Smooth muscle cell (in vitro differentiated cells): ENCODE data around the gene ARL2BP. TPM values are rescaled to one million over a fixed set of nuclear protein-coding genes. Genes with fewer than 3 reads are reported as not detected.

Experiments used
- DNase-seq: peaks from one replicate; lab custom pipeline; 2025; ENCODE audit not compliant: unreplicated experiment; lab: John Stamatoyannopoulos, UW
- H2AFZ ChIP-seq: fragments of 200-600 bp; sonication (generic); 2 replicates; pipeline ENCODE4 v1.6.0; 2016; ENCODE audit warnings: antibody characterized with exemption, low read depth, mild to moderate bottlenecking
- H3F3A ChIP-seq: fragments of 200-600 bp; sonication (generic); 2 replicates; pipeline ENCODE4 v1.6.0; 2017; ENCODE audit warnings: antibody characterized with exemption, low read depth
- H3K27ac ChIP-seq: fragments of 200-600 bp; sonication (generic); 2 replicates; pipeline ENCODE4 v1.5.1; 2016; ENCODE audit warnings: low read depth, mild to moderate bottlenecking
- H3K27me3 ChIP-seq: fragments of 200-600 bp; sonication (generic); 2 replicates; pipeline ENCODE4 v1.6.1; 2016; ENCODE audit warnings: low read depth, mild to moderate bottlenecking
- H3K36me3 ChIP-seq: fragments of 200-600 bp; sonication (generic); 2 replicates; pipeline ENCODE4 v1.5.1; 2016; ENCODE audit warnings: low read depth
- H3K4me1 ChIP-seq: fragments of 200-600 bp; sonication (generic); 2 replicates; pipeline ENCODE4 v1.5.1; 2016; ENCODE audit warnings: low read depth
- H3K4me2 ChIP-seq: fragments of 200-600 bp; sonication (generic); 2 replicates; pipeline ENCODE4 v1.6.0; 2016; ENCODE audit warnings: mild to moderate bottlenecking
- H3K4me3 ChIP-seq: fragments of 200-600 bp; sonication (generic); 2 replicates; pipeline ENCODE4 v1.5.1; 2016; ENCODE audit warnings: mild to moderate bottlenecking
- H3K79me2 ChIP-seq: fragments of 200-600 bp; sonication (generic); 2 replicates; pipeline ENCODE4 v1.6.0; 2016; ENCODE audit warnings: low read depth, mild to moderate bottlenecking
- H3K9ac ChIP-seq: fragments of 200-600 bp; sonication (generic); 2 replicates; pipeline ENCODE4 v1.6.0; 2016; ENCODE audit warnings: low read depth
- H3K9me3 ChIP-seq: fragments of 200-600 bp; sonication (generic); replicated peaks from 2 replicates; pipeline ENCODE4 v1.5.1; 2016; ENCODE audit warnings: low read depth
- H4K20me1 ChIP-seq: fragments of 200-600 bp; sonication (generic); 2 replicates; pipeline ENCODE4 v1.6.0; 2016; ENCODE audit warnings: low read depth
- WGBS: methylation state at CpG from one replicate; pipeline ENCODE4 v1.1.7; 2016; ENCODE audit warnings: low lambda C conversion rate; 5-methylcytosine and 5-hydroxymethylcytosine counted together
- polyA plus RNA-seq: library from polyadenylated mRNA; unstranded; fragments of >200 nt; fragmentation: Nextera tagmentation; extraction: Ambion mirVana; gene quantifications from 2 replicates; pipeline ENCODE4 v1.2.1, GENCODE V29; 2016
- total RNA-seq: library from RNA; depleted of rRNA; stranded (reverse); fragments of >200 nt; gene quantifications from 2 replicates; pipeline ENCODE4 v1.2.3, GENCODE V29; 2014
- TF ChIP-seq, protein P1 (sequence below): fragments of 200-600 bp; sonication (generic); IDR thresholded peaks from 2 replicates; pipeline ENCODE4 v1.5.1; 2017; ENCODE audit warnings: borderline replicate concordance, mild to moderate bottlenecking, antibody characterized with exemption; ENCODE audit not compliant: insufficient read depth, poor library complexity, severe bottlenecking

Gene ARL2BP
- total and polyA plus RNA-seq, 2 experiments from 2014 or later = 78.1 to 88.0 TPM

DNA sequence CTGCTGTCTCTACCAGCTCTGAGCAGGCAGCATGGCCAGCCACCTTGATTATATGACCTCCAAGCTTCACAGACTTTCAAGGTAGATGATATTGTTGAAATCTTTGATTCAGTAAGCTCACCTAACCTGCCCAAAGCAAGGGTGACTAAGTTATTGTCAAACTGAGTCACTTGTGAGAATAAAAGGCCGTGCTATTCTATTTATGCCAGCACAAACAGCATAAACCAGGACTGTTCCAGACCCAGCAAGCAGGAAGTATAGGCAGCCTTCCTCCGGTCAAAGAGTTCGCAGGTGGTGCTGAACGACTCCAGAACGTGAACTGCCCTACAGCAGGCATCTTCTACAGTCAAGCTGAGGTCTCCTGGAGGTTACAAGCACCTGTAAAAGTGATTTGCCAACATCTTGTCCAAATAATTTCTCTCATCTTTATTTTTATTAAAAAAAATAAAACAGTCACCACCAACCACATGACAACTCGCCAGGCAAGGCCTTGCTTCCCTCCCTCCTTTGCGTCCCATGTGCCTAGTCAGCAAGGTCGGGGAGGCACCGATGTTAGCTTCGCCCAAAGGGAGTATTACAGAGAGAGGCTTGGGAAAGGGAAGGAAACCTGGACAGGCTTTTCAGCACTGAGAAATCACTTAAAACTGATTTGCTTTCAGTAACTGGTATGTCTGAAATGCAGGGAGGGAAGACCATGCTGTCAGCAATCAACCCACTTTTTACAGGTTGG lies 10.8 kb downstream of the ARL2BP start:
- Histone ChIP-seq H3K4me3 (no peak overlapping the region), H3K79me2 (no peaks in the 10 kb centered on the region), H3K4me1 (peaks cover 13% of the 10 kb centered on the region), H3K27me3 (no peaks in the 10 kb centered on the region), H3K36me3 (no peaks in the 10 kb centered on the region), H3K4me2 (no peak overlapping the region), H3K9me3 (no peaks in the 10 kb centered on the region), H4K20me1 (no peaks in the 10 kb centered on the region), H2AFZ (no peak overlapping the region), H3F3A (no peaks in the 10 kb centered on the region), H3K9ac (no peak overlapping the region), H3K27ac (no peak overlapping the region)
- TF ChIP-seq, protein P1, sequence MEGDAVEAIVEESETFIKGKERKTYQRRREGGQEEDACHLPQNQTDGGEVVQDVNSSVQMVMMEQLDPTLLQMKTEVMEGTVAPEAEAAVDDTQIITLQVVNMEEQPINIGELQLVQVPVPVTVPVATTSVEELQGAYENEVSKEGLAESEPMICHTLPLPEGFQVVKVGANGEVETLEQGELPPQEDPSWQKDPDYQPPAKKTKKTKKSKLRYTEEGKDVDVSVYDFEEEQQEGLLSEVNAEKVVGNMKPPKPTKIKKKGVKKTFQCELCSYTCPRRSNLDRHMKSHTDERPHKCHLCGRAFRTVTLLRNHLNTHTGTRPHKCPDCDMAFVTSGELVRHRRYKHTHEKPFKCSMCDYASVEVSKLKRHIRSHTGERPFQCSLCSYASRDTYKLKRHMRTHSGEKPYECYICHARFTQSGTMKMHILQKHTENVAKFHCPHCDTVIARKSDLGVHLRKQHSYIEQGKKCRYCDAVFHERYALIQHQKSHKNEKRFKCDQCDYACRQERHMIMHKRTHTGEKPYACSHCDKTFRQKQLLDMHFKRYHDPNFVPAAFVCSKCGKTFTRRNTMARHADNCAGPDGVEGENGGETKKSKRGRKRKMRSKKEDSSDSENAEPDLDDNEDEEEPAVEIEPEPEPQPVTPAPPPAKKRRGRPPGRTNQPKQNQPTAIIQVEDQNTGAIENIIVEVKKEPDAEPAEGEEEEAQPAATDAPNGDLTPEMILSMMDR = no peak
- 98% methylated on average over 10 of the region's 10 CpGs for WGBS
- DNase-seq = no peak

- DNase-seq = no peak
- 95% methylated on average over 16 of the region's 16 CpGs for WGBS
- TF ChIP-seq, protein P1 = no peak
- H3K27me3 ChIP-seq = no peaks in the 10 kb centered on the region
- no peak overlapping the region for H3K27ac ChIP-seq
- H3K4me1 ChIP-seq = peaks cover 13% of the 10 kb centered on the region
- H3K36me3 ChIP-seq = no peaks in the 10 kb centered on the region
- H3K79me2 ChIP-seq = no peaks in the 10 kb centered on the region
- H3K9ac ChIP-seq = no peak overlapping the region
- no peaks in the 10 kb centered on the region for H4K20me1 ChIP-seq
- no peak overlapping the region for H3K4me2 ChIP-seq
- H2AFZ ChIP-seq = no peak overlapping the region
- H3F3A ChIP-seq = no peaks in the 10 kb centered on the region
- no peak overlapping the region for H3K4me3 ChIP-seq
- H3K9me3 ChIP-seq = no peaks in the 10 kb centered on the region
Observed at GRCh38 chr16:57256601-57257395, 11.7 kb downstream of the ARL2BP start.

DNA sequence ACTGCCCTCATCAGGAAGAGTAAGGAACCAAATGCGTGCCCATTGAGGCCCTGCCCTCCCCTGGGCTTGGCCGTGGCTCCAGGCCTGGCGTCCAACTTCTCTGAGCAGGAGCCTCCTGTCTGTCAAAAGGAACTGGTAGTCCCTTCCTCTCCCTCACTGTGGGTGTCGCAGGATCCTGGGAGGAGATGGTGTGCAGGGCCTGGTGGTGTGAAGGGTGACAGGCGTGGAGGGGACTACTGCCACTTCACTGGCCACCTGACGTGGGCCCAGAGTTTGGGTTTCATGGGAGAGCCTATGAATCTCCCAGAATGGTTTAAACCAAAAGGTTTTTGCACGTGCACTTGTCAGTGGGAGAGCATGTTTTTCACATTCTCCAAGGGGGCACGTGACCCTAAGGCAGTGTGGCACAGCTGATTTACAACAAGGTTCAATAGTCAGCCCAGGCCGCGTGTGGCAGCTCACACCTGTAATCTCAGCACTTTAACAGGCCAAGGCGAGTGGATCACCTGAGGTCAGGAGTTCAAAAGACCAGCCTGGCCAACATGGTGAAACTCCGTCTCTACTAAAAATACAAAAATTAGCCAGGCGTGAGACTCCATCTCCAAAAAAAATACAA lies 12.5 kb downstream of the ARL2BP start:
- WGBS = 95% methylated on average over 13 of the region's 13 CpGs
- no peaks in the 10 kb centered on the region for H3K36me3 ChIP-seq
- TF ChIP-seq, protein P1 = no peak
- no peak overlapping the region for H3K9ac ChIP-seq
- H3K79me2 ChIP-seq = no peaks in the 10 kb centered on the region
- no peaks in the 10 kb centered on the region for H3F3A ChIP-seq
- no peaks in the 10 kb centered on the region for H3K9me3 ChIP-seq
- H4K20me1 ChIP-seq = no peaks in the 10 kb centered on the region
- H3K4me3 ChIP-seq = no peak overlapping the region
- DNase-seq = no peak
- no peak overlapping the region for H3K4me2 ChIP-seq
- H3K27ac ChIP-seq = no peak overlapping the region
- no peaks in the 10 kb centered on the region for H3K27me3 ChIP-seq
- peaks cover 13% of the 10 kb centered on the region for H3K4me1 ChIP-seq
- H2AFZ ChIP-seq = no peak overlapping the region
